Mesothelial cell of epicardium (in vitro differentiated cells): ENCODE data around the gene WDR59. TPM values are rescaled to one million over a fixed set of nuclear protein-coding genes. Genes with fewer than 3 reads are reported as not detected.
A peak's percentile ranks its signal among the peaks of the same experiment; 100 is the strongest.
"Not testable (repeated sequence)": the region's sequence is repeated elsewhere in the genome, so short reads cannot be mapped to it uniquely, and the experiment has no call there.

Source experiments
- DNase-seq, 2 experiments: peaks; one replicate each; pipeline ENCODE4 v3.0.0; 2021; ENCODE audit warnings: low spot score in 2 of 2; ENCODE audit not compliant: unreplicated experiment in 2 of 2
- H3K27ac Mint-ChIP-seq: 2 replicates; pipeline ENCODE4 v1.8.0; 2021; ENCODE audit warnings: mixed read lengths
- H3K27me3 Mint-ChIP-seq: 2 replicates; pipeline ENCODE4 v1.8.0; 2021; ENCODE audit warnings: low read depth, mixed read lengths
- H3K36me3 Mint-ChIP-seq: 2 replicates; pipeline ENCODE4 v1.8.0; 2021; ENCODE audit warnings: mixed read lengths
- H3K4me1 Mint-ChIP-seq: 2 replicates; pipeline ENCODE4 v1.8.0; 2021; ENCODE audit warnings: mixed read lengths
- H3K4me3 Mint-ChIP-seq: 2 replicates; pipeline ENCODE4 v1.8.0; 2021; ENCODE audit warnings: mild to moderate bottlenecking, moderate library complexity, mixed read lengths
- H3K9me3 Mint-ChIP-seq: 2 replicates; pipeline ENCODE4 v1.8.0; 2021; ENCODE audit warnings: mixed read lengths
- total RNA-seq: library from RNA; stranded (reverse); gene quantifications from 3 replicates; pipeline ENCODE4 v1.2.1, GENCODE V29; 2021
- TF ChIP-seq, protein P1 (sequence below): fragments of 200-600 bp; sonication (generic); IDR thresholded peaks from one replicate; pipeline ENCODE4 v1.5.0; 2021; ENCODE audit warnings: antibody characterized with exemption; ENCODE audit not compliant: unreplicated experiment

The WDR59 gene
- total RNA-seq, 1 donor from 2014 or later = 134 TPM

- Mint-ChIP-seq H3K4me3 (no peak overlapping the region), H3K9me3 (no peaks in the 10 kb centered on the region)
Measured at GRCh38 chr16:75014318-75014717, 29.4 kb upstream of the WDR59 start.

DNA sequence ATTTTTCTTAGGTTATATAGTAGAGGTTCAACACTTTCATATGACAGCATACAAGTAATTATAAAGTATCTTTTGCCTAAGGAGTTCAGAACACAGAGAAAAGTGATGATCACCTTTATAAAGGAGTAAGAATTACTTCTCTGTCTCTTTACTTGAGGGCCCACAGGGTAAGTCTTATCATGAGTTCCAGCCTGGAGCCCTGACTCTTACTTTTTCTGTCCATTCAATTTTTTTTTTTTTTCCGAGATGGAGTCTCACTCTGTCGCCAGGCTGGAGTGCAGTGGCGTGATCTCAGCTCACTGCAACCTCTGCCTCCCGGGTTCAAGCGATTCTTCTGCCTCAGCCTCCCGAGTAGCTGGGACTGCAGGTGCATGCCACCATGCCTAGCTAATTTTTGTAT lies 28.2 kb upstream of the WDR59 start:
- H3K27me3 Mint-ChIP-seq, H3K4me3 Mint-ChIP-seq, DNase-seq, H3K9me3 Mint-ChIP-seq, H3K27ac Mint-ChIP-seq, H3K36me3 Mint-ChIP-seq: not testable (repeated sequence)
- peaks cover 19% of the 10 kb centered on the region for H3K4me1 Mint-ChIP-seq

More at GRCh38 chr16:75014318-75014717, 29.4 kb upstream of the WDR59 start:
- Mint-ChIP-seq H3K4me1 (peaks cover 19% of the 10 kb centered on the region), H3K36me3 (peaks cover 5% of the 10 kb centered on the region), H3K27me3 (no peaks in the 10 kb centered on the region), H3K27ac (no peak overlapping the region)
- no peak for DNase-seq
- TF ChIP-seq, protein P1, sequence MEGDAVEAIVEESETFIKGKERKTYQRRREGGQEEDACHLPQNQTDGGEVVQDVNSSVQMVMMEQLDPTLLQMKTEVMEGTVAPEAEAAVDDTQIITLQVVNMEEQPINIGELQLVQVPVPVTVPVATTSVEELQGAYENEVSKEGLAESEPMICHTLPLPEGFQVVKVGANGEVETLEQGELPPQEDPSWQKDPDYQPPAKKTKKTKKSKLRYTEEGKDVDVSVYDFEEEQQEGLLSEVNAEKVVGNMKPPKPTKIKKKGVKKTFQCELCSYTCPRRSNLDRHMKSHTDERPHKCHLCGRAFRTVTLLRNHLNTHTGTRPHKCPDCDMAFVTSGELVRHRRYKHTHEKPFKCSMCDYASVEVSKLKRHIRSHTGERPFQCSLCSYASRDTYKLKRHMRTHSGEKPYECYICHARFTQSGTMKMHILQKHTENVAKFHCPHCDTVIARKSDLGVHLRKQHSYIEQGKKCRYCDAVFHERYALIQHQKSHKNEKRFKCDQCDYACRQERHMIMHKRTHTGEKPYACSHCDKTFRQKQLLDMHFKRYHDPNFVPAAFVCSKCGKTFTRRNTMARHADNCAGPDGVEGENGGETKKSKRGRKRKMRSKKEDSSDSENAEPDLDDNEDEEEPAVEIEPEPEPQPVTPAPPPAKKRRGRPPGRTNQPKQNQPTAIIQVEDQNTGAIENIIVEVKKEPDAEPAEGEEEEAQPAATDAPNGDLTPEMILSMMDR = no peak

GRCh38 chr16:75012380-75013081 lies 27.6 kb upstream of the WDR59 start:
- Mint-ChIP-seq H3K4me3 (no peak overlapping the region), H3K4me1 (peaks cover 19% of the 10 kb centered on the region), H3K27ac (peak overlapping the region; percentile 52), H3K9me3 (no peaks in the 10 kb centered on the region), H3K27me3 (no peaks in the 10 kb centered on the region), H3K36me3 (peaks cover 6% of the 10 kb centered on the region)
- TF ChIP-seq, protein P1 = no peak
- no peak for DNase-seq

GRCh38 chr16:75011634-75012307 lies 26.8 kb upstream of the WDR59 start:
- TF ChIP-seq, protein P1 = no peak
- H3K36me3 Mint-ChIP-seq = peaks cover 8% of the 10 kb centered on the region
- no peak for DNase-seq
- no peaks in the 10 kb centered on the region for H3K27me3 Mint-ChIP-seq
- peaks cover 19% of the 10 kb centered on the region for H3K4me1 Mint-ChIP-seq
- H3K27ac Mint-ChIP-seq = peak overlapping the region; percentile 52
- H3K9me3 Mint-ChIP-seq = no peaks in the 10 kb centered on the region
- no peak overlapping the region for H3K4me3 Mint-ChIP-seq

- H3K27ac Mint-ChIP-seq = no peak overlapping the region
- no peak for DNase-seq
- no peaks in the 10 kb centered on the region for H3K9me3 Mint-ChIP-seq
- peaks cover 19% of the 10 kb centered on the region for H3K4me1 Mint-ChIP-seq
- no peak overlapping the region for H3K4me3 Mint-ChIP-seq
- no peaks in the 10 kb centered on the region for H3K27me3 Mint-ChIP-seq
- TF ChIP-seq, protein P1 = no peak
- H3K36me3 Mint-ChIP-seq = peaks cover 6% of the 10 kb centered on the region
Measured at GRCh38 chr16:75010427-75010826, 25.5 kb upstream of the WDR59 start.

DNA sequence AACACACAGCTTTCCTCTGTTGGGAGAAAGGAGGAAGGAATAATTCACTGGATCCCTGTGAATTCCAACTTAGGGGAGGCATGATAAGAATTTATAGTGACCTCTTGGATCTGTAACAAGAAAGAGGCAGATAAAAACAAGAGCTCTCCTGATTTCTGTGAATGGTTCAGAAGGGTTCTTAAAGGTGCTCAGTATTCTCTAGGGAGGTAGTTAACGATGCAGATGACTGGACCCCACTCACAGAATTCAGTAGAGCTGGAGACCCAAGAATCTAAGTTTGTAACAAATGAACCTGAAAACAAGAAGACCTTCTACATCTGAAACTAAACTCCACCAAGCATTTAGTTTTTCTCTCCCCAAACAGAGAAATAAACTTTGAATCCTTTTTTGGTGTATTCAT lies 22.5 kb upstream of the WDR59 start:
- peaks cover 26% of the 10 kb centered on the region for H3K4me1 Mint-ChIP-seq
- no peak for DNase-seq
- TF ChIP-seq, protein P1 = no peak
- no peak overlapping the region for H3K27ac Mint-ChIP-seq
- H3K36me3 Mint-ChIP-seq = peaks cover 6% of the 10 kb centered on the region
- H3K4me3 Mint-ChIP-seq = no peak overlapping the region
- no peaks in the 10 kb centered on the region for H3K9me3 Mint-ChIP-seq
- no peaks in the 10 kb centered on the region for H3K27me3 Mint-ChIP-seq
